Fibroblast of lung (primary cell): ENCODE results near the gene FAM151A.

Source experiments
- CTCF ChIP-seq, 2 donors: IDR thresholded peaks in 1 of 2; conservative IDR thresholded peaks in 1 of 2; 1 replicate in 1 of 2; 2 replicates in 1 of 2; pipeline ENCODE4 v1.5.1; 2011 to 2012; ENCODE audit warnings: low read length in 2 of 2, control low read depth in 1 of 2, inconsistent platforms in 1 of 2, low read depth in 1 of 2, mild to moderate bottlenecking in 1 of 2
- EZH2 ChIP-seq: IDR thresholded peaks from 2 replicates; pipeline ENCODE4 v1.5.1; 2012; ENCODE audit warnings: low read length, control low read depth, mild to moderate bottlenecking; ENCODE audit errors: missing control alignments

GRCh38 chr1:54591127-54591756, 32.1 kb downstream of the FAM151A start:
- TF ChIP-seq CTCF (conservative IDR thresholded peaks at IDR 0.05 in 1 of 2, IDR thresholded peaks at IDR 0.05 in 1 of 2; ENCODE audit: low read depth in 1 of 2, low read length in 2 of 2) (no peak), EZH2 (no peak)
